Medulla oblongata (tissue), 1 donor: Measurements from ENCODE around the gene TMEM30B.
"Not testable (repeated sequence)": the region's sequence is repeated elsewhere in the genome, so short reads cannot be mapped to it uniquely, and the experiment has no call there.

Experiments used
- DNase-seq: peaks from one replicate; pipeline ENCODE4 v3.0.0-alpha.2; 2015; ENCODE audit errors: extremely low spot score

The TMEM30B gene

GRCh38 chr14:61266436-61266835 is 14.7 kb downstream of the TMEM30B start:
- DNase-seq: no peak

- no peak for DNase-seq
Observed at GRCh38 chr14:61264651-61265050, 16.5 kb downstream of the TMEM30B start.

GRCh38 chr14:61264010-61264571 is 17.0 kb downstream of the TMEM30B start:
- DNase-seq: no peak

- no peak for DNase-seq
Observed at GRCh38 chr14:61262082-61262481, 19.1 kb downstream of the TMEM30B start.

- DNase-seq: no peak
Observed at GRCh38 chr14:61260939-61261776, 20.0 kb downstream of the TMEM30B start.

GRCh38 chr14:61258985-61259384 is 22.2 kb downstream of the TMEM30B start:
- no peak for DNase-seq

GRCh38 chr14:61257469-61258057 is 23.6 kb downstream of the TMEM30B start:
- DNase-seq: no peak

GRCh38 chr14:61256826-61257468 is 24.2 kb downstream of the TMEM30B start:
- DNase-seq: no peak

- DNase-seq: no peak
Observed at GRCh38 chr14:61255968-61256367, 25.2 kb downstream of the TMEM30B start.

GRCh38 chr14:61254808-61255526 is 26.2 kb downstream of the TMEM30B start:
- DNase-seq: no peak

GRCh38 chr14:61253064-61253738 is 27.9 kb downstream of the TMEM30B start:
- no peak for DNase-seq

- DNase-seq: peak; percentile 90
Observed at GRCh38 chr14:61252369-61253063, 28.6 kb downstream of the TMEM30B start.

- DNase-seq: no peak
Observed at GRCh38 chr14:61250063-61250462, 31.1 kb downstream of the TMEM30B start.

GRCh38 chr14:61247935-61248334 is 33.2 kb downstream of the TMEM30B start:
- no peak for DNase-seq

- no peak for DNase-seq
Observed at GRCh38 chr14:61246721-61247120, 34.4 kb downstream of the TMEM30B start.

- no peak for DNase-seq
Observed at GRCh38 chr14:61244009-61244408, 37.1 kb downstream of the TMEM30B start.

- no peak for DNase-seq
Observed at GRCh38 chr14:61240206-61240605, 40.9 kb downstream of the TMEM30B start.

GRCh38 chr14:61239285-61239684 is 41.9 kb downstream of the TMEM30B start:
- DNase-seq: not testable (repeated sequence)

GRCh38 chr14:61238611-61239245 is 42.4 kb downstream of the TMEM30B start:
- no peak for DNase-seq
